Measurements from ENCODE around the gene NANOGP8. TPM values are rescaled to one million over a fixed set of nuclear protein-coding genes. Genes with fewer than 3 reads are reported as not detected.

Gene NANOGP8
- total and polyA plus RNA-seq, 12 donors, result 0.28 to 1.2 (median 0.61) TPM; not detected in 7

- no peak overlapping the region for H3K4me3 ChIP-seq
- no peaks in the 10 kb centered on the region for H3K9me3 ChIP-seq (replicated peaks in 1 of 3)
- no peaks in the 10 kb centered on the region for H3K27me3 ChIP-seq
- 92 to 96% (median 94%) methylated on average over 3 of the region's 3 CpGs for WGBS, 4 donors
- H3K36me3 ChIP-seq (replicated peaks in 1 of 2), result no peaks in the 10 kb centered on the region
- intact Hi-C loops (cut with DNase I), result no loop called here
- H3K27ac ChIP-seq, result no peak overlapping the region
- TF ChIP-seq POLR2A (IDR thresholded peaks at IDR 0.05), result no peak
- TF ChIP-seq, protein P1, sequence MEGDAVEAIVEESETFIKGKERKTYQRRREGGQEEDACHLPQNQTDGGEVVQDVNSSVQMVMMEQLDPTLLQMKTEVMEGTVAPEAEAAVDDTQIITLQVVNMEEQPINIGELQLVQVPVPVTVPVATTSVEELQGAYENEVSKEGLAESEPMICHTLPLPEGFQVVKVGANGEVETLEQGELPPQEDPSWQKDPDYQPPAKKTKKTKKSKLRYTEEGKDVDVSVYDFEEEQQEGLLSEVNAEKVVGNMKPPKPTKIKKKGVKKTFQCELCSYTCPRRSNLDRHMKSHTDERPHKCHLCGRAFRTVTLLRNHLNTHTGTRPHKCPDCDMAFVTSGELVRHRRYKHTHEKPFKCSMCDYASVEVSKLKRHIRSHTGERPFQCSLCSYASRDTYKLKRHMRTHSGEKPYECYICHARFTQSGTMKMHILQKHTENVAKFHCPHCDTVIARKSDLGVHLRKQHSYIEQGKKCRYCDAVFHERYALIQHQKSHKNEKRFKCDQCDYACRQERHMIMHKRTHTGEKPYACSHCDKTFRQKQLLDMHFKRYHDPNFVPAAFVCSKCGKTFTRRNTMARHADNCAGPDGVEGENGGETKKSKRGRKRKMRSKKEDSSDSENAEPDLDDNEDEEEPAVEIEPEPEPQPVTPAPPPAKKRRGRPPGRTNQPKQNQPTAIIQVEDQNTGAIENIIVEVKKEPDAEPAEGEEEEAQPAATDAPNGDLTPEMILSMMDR (IDR thresholded peaks at IDR 0.05), result no peak
- DNase-seq, result no peak
- H3K4me1 ChIP-seq (replicated peaks in 1 of 2), result no peaks in the 10 kb centered on the region
Observed at GRCh38 chr15:35102186-35102585, 17.1 kb upstream of the NANOGP8 start.

DNA sequence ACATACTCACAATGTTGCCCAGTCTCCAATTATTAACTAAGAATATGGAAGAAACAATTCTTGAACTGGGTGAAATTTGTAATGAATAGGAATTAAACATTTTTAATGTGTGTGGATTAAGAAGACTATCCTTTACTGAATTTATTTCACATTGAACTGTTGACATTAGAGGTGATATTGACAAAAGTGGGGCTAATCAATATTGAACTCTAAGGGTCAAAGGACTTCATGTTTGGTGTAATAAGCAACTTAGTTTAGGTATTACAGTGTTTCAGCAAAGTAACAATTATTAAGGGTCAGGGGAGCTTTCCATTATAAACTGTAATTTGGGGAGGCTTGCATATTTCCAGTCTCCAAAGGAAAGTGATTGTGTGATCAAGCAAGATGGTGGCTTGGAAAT lies 16.2 kb upstream of the NANOGP8 start:
- DNase-seq, result no peak
- no peak for TF ChIP-seq POLR2A (IDR thresholded peaks at IDR 0.05)
- TF ChIP-seq, protein P1 (IDR thresholded peaks at IDR 0.05), result no peak
- Histone ChIP-seq H3K27ac (no peak overlapping the region), H3K27me3 (no peaks in the 10 kb centered on the region), H3K4me1 (replicated peaks in 1 of 2) (no peaks in the 10 kb centered on the region), H3K36me3 (replicated peaks in 1 of 2) (no peaks in the 10 kb centered on the region), H3K9me3 (replicated peaks in 1 of 3) (no peaks in the 10 kb centered on the region), H3K4me3 (no peak overlapping the region)
- intact Hi-C loops (cut with DNase I), result no loop called here

GRCh38 chr15:35098737-35099136 lies 13.6 kb upstream of the NANOGP8 start:
- H3K4me1 ChIP-seq (replicated peaks in 1 of 2), result no peaks in the 10 kb centered on the region
- H3K9me3 ChIP-seq (replicated peaks in 1 of 3), result no peaks in the 10 kb centered on the region
- DNase-seq, result no peak
- intact Hi-C loops (cut with DNase I), result no loop called here
- TF ChIP-seq POLR2A (IDR thresholded peaks at IDR 0.05), result no peak
- TF ChIP-seq, protein P1 (IDR thresholded peaks at IDR 0.05), result no peak
- no peak overlapping the region for H3K4me3 ChIP-seq
- no peaks in the 10 kb centered on the region for H3K36me3 ChIP-seq (replicated peaks in 1 of 2)
- no peak overlapping the region for H3K27ac ChIP-seq
- no peaks in the 10 kb centered on the region for H3K27me3 ChIP-seq

DNA sequence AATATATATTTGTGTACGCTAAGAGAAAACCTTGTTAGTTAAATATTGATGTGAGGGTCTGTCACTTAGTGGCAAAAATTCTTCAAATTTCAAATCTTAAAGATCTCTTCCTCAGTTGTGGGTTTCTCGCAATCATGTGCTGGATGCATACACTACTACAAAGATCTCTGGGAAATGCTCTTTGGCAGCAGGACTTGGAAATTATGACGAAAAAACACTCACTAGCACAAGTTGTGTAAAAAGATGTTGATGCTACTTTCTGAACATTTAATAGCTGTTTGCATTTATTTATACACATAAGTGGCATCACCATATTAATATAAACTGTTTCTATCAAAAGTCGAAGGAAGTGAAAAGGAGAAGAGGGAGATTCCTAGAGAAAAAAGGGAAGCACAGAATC lies 10.8 kb upstream of the NANOGP8 start:
- H3K4me1 ChIP-seq (replicated peaks in 1 of 2), result no peaks in the 10 kb centered on the region
- TF ChIP-seq POLR2A (IDR thresholded peaks at IDR 0.05), result no peak
- TF ChIP-seq, protein P1 (IDR thresholded peaks at IDR 0.05), result no peak
- no peaks in the 10 kb centered on the region for H3K27me3 ChIP-seq
- H3K9me3 ChIP-seq (replicated peaks in 1 of 3), result no peaks in the 10 kb centered on the region
- no peaks in the 10 kb centered on the region for H3K36me3 ChIP-seq (replicated peaks in 1 of 2)
- DNase-seq, result no peak
- H3K27ac ChIP-seq, result no peak overlapping the region
- WGBS, 4 donors, result 87 to 91% (median 90%) methylated on average over 4 of the region's 4 CpGs
- no peak overlapping the region for H3K4me3 ChIP-seq
- intact Hi-C loops (cut with DNase I), result no loop called here
